ENCODE data around the gene OSM. TPM values are rescaled to one million over a fixed set of nuclear protein-coding genes. Genes with fewer than 3 reads are reported as not detected.

The OSM gene
- total and polyA plus RNA-seq, 2 donors (not counting 3 experiments of a cell fraction or from before 2014, with no cell fraction given) = not detected

DNA sequence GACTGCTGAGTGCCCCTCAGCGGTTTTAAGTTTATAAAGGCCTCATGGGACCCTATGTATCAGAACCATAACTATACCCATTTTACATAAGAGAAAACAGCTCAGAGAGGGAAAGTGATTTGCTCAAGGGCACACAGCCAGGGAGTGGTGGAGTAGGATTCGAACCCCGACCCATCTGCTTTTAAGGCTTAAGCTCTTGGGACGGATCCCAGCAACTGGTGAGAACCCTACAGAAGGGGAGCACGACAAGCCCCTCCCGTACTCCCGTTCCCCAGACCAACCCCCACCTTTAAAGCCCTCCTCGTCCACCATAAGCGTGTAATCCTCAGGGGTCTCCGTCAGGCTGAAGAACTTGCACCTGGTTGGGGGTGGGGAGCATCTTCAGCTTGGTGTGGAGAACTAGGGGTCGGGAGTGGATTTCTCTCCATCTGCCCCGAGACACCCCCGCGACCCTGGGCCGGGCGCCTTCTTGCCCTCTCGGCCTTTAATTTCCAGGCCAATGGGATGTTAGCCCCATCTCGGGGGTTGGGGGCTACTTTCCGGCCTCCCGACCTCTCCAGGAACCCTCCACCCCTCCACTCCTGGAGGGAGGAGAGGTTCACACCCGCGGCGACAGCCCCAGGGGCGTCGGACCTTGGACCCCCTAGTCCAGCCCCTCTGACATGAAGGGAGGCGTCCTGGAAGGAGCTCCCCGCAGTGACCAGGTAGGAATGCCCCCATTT is 21.9 kb upstream of the OSM start:
- dilution Hi-C loops (cut with MboI; ENCODE audit: extremely low pct_ligation_motif_present, low sequenced_read_pairs) (no loop called here), intact Hi-C loops (cut with micrococcal nuclease) (loop anchor here (1.0 kb wide), 6 partner anchors 32 to 197 kb away; partner anchors contain the start of genes RNF215, SF3A1 and TBC1D10A)
- H3K27me3 ChIP-seq (ENCODE audit: control insufficient read depth in 2 of 2, insufficient read depth in 2 of 2, low read length in 2 of 2) = no peaks in the 10 kb centered on the region
- H3K9me1 ChIP-seq (replicated peaks; ENCODE audit: control insufficient read depth, extremely low read depth, insufficient read depth, low read length) = no peaks in the 10 kb centered on the region
- TF ChIP-seq GATA2 (IDR thresholded peaks at IDR 0.05; ENCODE audit: insufficient read depth, insufficient read length, low read depth, low read length) = no peak
- TF ChIP-seq JUN (IDR thresholded peaks at IDR 0.05; ENCODE audit: borderline replicate concordance, insufficient read depth, insufficient read length, low read depth) = no peak
- no peak for TF ChIP-seq MAX (IDR thresholded peaks at IDR 0.05; ENCODE audit: insufficient read depth, insufficient read length)
- no peak for TF ChIP-seq CTCF (IDR thresholded peaks at IDR 0.05; ENCODE audit: extremely low read depth in 1 of 2, insufficient read depth in 1 of 2, low read depth in 1 of 2, low read length in 2 of 2)
- TF ChIP-seq POLR2AphosphoS5 (IDR thresholded peaks at IDR 0.05; ENCODE audit: insufficient read depth, low read depth, low read length) = no peak
- no peak for TF ChIP-seq EZH2 (IDR thresholded peaks at IDR 0.05; ENCODE audit: borderline replicate concordance, low read depth, low read length, severe bottlenecking)
- no peak for TF ChIP-seq MYC (IDR thresholded peaks at IDR 0.05; ENCODE audit: low read depth, low read length)
- TF ChIP-seq POLR2A (IDR thresholded peaks at IDR 0.05; ENCODE audit: low read depth, low read length) = no peak
- TF ChIP-seq FOS (IDR thresholded peaks at IDR 0.05; ENCODE audit: borderline replicate concordance, insufficient read depth, low read length) = no peak
- peak overlapping the region; percentile 68 for H2AFZ ChIP-seq (ENCODE audit: low read depth, low read length)
- H3K9ac ChIP-seq (replicated peaks; ENCODE audit: extremely low read depth, insufficient read depth, low read length) = peak overlapping the region; percentile 45
- DNase-seq (ENCODE audit: low read depth, low spot score) (no peak), FAIRE-seq (no peak)
- POLR2A ChIA-PET = interaction anchor here (0.9 to 2.1 kb wide), 7 partner anchors 11 to 136 kb away, joined by 4 to 7 read pairs (median 6); partner anchors contain the start of genes CCDC157, RNF215, SF3A1 and TBC1D10A
- peaks cover 28% of the 10 kb centered on the region for H3K4me1 ChIP-seq (ENCODE audit: control insufficient read depth, extremely low read depth, insufficient read depth, low read length)
- no peaks in the 10 kb centered on the region for H3K9me3 ChIP-seq (replicated peaks; ENCODE audit: control insufficient read depth, insufficient read depth, low read length)
- no peak overlapping the region for H3K27ac ChIP-seq (ENCODE audit: insufficient read depth, low read depth, low read length)
- BruUV-seq (replicated peaks) = no TSS peak
- no peaks in the 10 kb centered on the region for H3K79me2 ChIP-seq (ENCODE audit: control insufficient read depth, insufficient read depth, low read length)
- CTCF ChIA-PET = interaction anchor here (0.7 to 4.4 kb wide), 50 partner anchors 10 to 467 kb away, joined by 3 to 164 read pairs (median 6); partner anchors contain the start of genes CCDC157, MTFP1, RNF215 and SEC14L2
- no peaks in the 10 kb centered on the region for H4K20me1 ChIP-seq (replicated peaks; ENCODE audit: control insufficient read depth, extremely low read depth, insufficient read depth, low read length)
- peak overlapping the region; percentile 64 for H3K4me2 ChIP-seq (ENCODE audit: insufficient read depth, low read length)
- H3K4me3 ChIP-seq (replicated peaks in 1 of 3; ENCODE audit: insufficient read depth in 1 of 3, low read depth in 1 of 3, low read length in 3 of 3) = peak overlapping the region; percentile 54 to 84 (median 64)
- H3K36me3 ChIP-seq (ENCODE audit: control insufficient read depth in 2 of 2, extremely low read depth in 1 of 2, insufficient read depth in 2 of 2, low read length in 2 of 2) = peaks cover 0 to 13% of the 10 kb centered on the region in 2 experiments

Data from endothelial cell of umbilical vein (primary cell).